ENCODE data around the gene SLX4IP.
"Not testable (repeated sequence)": the region's sequence is repeated elsewhere in the genome, so short reads cannot be mapped to it uniquely, and the experiment has no call there.

Gene SLX4IP

DNA sequence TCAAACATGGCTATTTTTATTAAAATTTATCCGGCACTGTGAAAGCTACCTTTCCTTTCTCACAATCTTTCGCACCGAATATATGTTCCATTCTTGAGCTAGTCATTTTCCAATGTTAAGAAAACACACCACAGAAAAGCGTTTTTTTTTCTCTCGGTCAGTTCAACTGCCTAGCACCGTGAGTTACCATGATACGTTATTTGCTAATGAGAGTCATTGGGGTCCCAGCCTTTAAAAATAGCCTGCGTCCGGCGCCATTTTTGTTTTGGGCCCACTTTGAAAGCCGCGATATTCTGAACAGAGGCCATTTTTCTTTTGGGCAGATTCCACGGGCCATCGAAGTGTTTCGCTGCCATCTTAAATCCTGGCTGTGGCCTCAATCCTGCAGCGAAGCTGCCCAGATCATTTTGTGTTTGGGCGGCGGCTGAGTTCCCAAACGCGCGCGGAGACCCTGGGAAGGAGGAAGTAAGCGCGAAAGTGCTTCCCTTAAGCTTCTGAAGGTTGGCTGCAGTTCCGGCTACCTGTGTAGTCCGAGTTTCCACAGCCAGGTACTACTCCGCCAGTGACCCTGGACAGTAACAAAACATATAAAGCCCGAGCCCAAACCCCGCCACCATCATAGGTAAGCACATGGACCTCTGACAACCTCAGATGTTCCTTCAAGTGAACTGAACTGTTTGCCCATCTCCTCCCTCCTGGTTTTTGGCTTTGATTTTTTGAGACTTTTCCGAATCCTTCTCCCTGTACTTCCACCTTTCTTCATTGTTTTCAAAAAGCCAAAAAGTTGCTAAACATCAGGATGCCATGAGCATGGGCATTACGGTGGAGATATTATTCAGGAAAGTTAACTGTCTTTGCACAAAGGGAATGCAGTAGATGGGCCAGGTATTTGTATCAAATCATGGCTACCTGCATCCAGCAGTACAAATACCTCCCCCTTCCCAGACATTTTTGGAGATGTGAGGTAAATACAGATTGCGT lies at the start of gene SLX4IP:
Gene SLX4IP (plus strand): TSS at position 474 of the 981 bp plus-strand sequence. CDS start 22,900 bp downstream, outside the sequence.
- DNase-seq: peak; percentile 93

DNA sequence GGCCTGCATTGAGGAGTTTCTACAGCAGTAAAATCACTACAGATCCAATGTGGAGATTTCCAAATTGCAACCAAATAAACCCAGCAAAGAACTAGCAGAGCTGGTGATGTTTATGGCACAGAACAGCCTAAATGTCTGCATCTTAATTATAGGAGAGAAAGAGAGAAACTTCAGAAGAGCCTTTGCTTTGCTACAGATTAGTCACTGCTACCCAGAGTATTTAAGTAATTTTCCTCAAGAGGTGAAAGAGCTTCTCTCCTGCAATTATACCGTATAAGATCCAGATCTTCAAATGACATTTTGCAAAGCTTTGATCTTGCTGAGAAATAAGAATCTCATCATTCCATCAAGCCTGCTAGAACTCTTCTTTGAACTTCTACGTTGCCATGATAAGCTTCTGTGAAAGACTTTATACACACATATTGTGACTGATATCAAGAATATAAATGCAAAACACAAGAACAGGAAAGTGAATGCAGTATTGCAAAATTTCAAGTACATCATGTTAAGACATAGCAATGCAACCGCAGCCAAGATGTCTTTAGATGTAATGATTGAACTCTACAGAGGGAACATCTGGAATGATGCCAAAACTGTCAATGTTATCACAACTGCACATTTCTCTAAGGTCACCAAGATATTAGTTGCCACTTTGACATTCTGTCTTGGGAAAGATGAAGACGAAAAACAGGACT lies 49.1 kb upstream of the SLX4IP start:
- no peak for DNase-seq

DNA sequence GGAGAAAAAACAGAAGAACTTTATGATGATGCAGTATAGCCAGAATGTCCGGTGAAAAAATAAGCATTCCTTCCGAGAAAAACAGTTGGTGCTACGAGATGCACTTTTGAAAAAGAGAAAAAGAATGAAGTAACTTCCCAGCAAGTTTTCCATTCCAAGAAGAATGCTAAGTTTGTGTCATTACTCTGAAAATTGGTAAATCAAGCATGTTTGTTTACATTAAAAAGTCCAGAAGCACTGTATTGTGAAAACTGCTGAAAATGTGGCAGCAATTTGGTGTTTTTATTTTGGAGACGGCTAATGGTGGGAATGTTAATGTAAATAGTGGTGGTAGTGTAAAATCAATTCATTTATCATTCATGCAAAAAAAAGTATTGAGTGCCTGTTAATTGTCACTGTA lies 47.4 kb upstream of the SLX4IP start:
- DNase-seq: no peak

DNA sequence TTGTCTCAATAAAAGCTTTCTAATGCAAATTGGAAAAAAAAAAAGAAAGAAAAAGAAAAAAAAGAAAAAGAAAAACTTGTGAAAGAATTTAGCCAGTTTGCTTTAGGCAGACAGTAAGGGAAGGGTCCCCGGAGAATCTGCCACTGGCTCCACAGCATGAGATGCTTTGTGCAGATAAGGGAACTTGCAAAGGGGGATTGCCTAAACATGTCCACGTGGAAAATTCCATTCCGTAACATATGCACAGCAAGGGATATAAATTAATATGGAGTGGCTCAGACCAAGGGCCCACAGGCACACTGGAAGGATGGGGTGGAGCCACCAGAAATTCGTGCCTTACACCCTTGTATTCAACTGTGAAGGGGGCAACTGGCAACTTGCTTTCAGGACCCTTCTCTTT lies 46.5 kb upstream of the SLX4IP start:
- no peak for DNase-seq

DNA sequence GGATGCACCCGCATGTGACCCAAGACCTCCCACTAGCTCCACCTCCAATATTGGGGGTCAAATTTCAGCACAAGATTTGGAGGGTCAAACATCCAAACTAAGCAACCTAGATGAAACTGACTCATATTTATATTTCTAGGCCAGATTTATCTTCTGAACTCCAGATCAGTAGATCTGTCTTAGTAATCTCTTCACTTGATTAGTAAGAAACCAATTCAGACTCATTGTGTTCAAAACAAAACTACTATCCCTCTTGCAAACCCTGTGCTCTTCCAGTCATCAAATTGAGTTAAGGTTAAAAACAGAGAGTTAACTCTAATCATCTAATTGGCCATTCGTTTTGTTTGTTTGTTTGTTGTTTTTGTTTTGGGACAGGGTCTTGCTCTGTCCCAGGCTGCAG lies 44.4 kb upstream of the SLX4IP start:
- no peak for DNase-seq

DNA sequence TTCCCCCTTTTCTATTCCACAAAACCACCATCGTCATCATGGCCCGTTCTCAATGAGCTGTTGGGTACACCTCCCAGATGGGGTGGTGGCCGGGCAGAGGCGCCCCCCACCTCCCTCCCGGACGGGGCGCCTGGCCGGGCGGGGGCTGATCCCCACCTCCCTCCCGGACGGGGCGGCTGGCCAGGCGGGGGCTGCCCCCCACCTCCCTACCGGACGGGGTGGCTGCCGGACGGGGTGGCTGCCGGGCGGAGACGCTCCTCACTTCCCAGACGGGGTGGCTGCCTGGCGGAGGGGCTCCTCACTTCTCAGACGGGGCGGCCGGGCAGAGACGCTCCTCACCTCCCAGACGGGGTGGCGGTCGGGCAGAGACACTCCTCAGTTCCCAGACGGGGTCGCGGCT lies 40.4 kb upstream of the SLX4IP start:
- not testable (repeated sequence) for DNase-seq

DNA sequence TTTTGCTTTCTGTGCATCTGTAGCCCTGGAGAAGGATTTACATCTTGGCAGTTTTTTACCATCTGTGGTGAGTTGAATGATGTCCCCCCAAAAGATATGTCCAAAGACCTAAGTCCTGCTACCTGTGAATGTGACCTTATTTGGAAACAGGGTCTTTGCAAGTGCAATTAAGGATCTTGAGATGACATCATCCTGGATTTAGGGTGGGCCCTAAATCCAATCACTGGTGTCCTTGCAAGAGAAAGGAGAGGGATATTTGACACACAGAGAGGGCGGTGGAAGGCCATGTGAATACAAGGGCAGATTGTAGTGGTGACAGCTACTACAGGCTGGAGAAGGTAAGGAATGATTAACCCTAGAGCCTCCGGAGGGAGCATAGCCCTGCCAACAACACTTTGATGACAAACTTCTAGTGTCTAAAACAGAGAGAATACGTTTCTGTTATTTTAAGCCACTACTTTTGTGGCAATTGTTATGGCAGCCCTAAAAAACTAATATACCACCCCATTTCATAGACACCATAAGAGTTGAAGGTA lies 36.2 kb upstream of the SLX4IP start:
- DNase-seq: no peak

DNA sequence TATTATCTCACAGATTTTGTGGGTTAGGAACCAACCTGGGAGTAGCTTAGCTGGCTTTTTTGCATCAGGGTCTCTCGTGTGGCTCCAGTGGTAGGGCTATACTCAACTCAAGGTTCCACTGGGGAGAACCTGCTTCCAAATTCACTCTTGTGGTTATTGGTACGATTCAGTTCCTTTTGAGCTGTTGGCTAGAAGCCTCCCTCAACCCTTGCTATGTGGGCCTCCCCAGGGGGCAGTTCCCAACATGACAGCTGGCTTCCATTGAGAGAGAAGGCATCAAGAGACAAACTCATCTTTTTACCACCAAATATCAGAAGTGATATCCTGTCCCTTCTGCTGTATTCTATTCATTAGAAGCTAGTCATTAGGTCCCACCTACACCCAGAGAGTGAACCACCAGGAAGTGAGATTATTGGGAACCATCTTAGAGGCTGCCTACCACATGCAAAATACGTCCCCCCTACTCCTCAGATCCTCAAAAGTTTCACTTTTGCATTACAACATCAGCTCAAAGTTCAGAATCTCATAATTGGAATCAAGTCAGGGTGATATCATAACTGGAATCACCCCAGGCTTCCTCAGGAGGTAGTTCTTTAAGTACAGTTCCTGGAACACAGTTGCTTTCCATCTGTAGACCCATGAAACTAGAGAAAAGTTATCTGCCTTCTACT lies 32.0 kb upstream of the SLX4IP start:
- DNase-seq: no peak

DNA sequence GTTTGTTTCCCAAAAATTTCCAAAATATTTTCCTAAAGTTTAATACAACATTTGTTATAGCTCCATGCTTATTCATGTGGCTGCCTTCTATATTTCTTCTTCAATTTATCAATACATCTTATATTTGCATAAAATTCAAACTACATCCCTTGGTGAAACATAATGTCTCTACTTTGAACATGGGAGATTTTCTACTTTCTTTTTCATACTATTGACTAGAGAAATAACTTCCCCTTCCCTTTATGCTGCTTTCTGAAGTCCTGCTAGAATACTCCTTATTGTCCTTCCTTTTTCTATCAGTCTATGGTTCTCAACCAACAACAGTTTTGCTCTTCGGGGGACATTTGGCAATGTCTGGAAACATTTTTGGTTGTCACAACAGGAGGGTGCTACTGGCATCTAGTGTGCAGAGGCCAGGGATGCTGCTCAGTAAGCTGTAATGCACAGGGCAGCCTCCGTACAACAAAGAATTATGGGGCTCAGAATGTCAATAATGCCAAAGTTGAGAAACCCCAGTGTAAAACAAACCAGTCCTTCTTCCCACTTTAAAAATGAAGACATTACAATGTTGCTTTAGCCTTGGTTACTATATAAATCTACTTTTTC lies 31.0 kb upstream of the SLX4IP start:
- DNase-seq: no peak

DNA sequence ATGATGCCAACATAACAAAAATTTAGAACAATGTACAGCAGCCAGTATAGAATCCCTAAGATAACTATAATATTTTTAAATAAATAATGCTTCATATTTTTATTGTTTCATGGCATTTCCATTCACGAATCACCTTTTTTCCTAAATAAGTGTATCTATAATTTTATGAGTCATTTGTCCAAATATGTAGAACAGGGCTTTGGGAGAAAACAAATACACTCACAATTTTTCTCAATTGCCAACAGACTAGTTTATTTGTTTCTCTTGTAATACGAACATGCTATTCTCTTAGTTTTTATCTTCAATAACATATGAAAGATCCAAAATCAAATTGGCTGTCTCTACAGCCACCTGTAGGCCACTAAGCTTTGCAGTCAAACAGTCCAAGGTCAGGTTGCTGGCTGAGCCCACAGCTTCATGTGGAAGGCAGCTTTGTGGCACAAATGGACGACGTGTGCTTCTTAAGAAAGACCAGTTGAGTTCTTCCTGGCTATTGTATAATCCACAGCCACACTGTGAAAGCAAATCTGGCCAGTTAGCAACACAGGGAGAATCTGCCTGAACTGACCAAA lies 30.1 kb upstream of the SLX4IP start:
- DNase-seq: no peak

DNA sequence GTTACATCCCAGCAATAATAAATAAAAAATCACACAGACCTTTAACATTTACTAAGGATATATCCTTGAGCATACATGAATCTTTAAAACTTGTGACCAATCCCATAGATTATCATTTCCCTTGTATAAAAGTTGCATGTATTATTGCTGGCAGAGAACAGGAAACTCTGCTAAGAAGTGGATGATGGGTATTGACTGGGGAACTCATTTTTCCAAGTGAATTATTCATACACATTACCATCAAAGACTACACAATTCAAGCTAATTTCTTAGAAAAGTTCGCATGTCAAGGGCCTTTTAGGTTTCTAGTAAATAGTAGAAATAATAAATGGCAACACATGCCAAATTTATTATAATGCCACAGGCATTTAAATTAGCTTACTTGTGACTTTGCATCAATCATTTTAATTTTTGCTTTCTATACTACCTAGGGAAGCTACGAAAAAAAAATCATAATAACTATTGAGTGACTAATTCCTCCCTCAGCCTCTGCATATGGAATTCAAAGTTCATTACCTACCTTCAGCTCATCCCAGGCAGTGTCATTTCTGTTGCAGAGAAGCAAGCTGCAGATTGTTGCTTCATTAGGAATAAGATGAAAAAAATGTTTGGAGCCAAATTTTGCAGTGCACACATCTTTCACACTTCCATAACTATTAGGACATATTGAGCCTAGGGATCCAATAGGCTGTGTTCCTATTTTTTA lies 26.8 kb upstream of the SLX4IP start:
- DNase-seq: no peak

DNA sequence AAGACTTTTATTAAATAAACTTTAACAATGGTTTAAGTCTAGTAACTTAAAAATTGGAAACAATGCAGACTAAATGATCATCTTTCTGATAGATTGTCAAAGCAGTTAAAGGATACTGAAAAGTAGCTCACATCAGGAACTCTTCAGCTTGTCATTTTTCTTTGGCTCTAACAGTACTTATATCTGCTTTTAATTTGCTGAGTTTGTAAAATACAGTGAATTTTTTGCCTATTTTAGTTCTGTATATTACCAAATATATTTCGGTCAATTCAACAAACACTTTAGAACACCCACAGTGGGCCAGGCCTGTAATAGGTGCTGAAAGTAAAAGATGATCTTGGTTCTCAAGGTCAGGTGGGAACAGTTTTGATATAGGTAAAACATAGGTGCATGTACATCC lies 23.4 kb upstream of the SLX4IP start:
- no peak for DNase-seq

DNA sequence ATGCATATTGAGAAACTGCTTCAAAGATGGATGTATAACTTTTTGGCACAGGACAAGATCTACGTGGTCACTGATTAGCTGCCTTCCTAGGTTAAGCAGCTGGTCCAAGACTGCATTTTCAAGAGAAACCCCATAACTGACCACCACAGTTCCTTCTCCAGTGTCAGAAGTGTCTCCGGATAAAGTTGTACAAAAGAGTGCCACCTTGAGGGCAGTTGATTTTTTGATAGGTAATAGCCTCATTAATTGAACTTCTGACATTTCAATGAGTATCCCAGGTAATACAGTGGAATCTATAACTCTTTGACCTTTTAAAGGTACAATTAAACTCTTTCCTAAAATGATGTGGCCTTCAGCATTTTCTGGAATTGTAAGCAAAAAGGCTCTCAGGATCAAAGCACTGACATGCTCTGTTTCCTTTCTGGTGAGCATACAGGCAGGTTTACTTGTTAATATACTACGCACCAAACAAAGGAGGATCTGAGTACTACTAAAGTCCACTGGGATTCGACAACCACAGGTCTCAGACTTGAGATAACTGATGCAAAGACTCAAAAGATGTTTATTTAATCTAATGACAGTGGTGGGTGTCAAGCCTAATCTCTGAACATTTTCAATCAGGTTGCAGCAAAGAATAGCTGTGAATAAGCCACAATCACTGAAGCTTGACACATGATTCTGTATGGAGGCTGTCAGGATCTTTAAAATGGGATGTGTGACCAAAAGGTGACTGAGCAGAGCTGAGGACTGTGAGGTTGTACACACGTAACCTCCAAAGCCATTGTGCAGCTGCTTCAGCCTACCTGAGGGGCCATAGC lies 22.3 kb upstream of the SLX4IP start:
- DNase-seq: no peak

DNA sequence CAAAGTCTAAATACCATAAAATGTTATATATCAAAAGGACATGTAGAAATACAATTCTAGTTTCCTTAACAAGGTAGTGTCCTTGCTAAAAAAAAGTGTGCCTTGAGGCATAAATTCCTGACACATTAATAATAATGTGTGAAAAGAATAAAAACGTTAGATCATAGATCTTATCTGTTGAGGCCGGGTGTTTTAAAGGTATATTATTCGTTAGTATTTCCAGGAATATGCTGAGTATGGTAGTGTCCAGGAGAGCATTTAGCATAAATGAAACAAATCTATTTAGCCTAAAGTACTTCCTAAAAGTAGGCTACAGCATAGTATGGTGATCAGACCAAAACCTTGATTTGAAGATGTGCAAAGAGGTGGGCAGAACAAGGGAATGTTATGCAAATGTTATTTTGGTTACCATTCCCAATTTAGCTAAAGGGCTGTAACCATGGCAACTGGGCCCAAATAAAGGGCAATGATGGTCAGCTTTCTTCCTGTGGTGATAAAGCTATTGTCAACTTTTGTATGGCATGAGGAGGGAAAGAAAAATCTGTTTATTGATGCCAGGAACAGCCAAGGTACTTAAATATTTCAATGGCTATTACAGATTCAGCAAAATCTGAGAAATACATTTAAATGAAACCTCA lies 20.0 kb upstream of the SLX4IP start:
- no peak for DNase-seq

DNA sequence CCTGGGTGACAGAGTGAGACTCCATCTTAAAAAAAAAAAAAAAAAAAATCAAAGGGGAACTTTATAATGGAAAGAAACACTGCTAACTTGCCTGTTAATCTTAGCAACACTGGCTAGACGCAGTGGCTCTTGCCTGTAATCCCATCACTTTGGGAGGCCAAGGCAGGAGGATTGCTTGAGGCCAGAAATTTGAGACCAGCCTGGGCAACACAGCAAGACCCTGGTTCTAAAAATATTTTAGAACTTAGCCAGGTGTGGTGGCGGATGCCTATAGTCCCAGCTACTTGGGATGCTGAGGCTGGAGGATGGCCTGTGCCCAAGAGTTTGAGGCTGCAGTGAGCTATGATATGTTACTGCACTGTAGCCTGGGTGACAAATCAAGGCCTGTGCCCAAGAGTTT lies 17.9 kb upstream of the SLX4IP start:
- not testable (repeated sequence) for DNase-seq

DNA sequence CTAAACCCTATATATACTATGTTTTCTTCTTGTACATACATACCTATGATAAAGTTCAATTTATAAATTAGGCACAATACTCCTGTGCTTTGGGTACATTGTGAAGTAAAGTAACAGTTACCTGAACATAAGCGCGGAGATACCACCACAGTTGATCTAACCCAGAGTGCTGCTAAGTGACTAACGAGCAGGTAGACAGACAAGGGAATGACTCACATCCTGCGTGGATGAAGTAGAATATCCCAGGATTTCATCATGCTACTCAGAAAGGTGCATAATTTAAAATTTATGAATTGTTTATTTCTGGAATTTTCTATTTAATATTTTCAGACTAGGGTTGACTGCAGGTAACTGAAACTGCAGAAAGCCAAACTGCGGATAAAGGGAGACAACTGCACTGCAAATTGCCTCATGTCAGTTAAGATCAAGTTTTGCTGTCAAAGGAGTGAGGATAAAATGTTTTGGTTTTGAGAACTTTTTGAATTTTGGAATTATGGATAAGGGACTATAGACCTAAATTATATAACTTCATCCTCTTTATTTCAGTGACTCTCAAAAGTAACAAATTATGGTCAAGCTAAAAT lies 15.5 kb upstream of the SLX4IP start:
- no peak for DNase-seq

DNA sequence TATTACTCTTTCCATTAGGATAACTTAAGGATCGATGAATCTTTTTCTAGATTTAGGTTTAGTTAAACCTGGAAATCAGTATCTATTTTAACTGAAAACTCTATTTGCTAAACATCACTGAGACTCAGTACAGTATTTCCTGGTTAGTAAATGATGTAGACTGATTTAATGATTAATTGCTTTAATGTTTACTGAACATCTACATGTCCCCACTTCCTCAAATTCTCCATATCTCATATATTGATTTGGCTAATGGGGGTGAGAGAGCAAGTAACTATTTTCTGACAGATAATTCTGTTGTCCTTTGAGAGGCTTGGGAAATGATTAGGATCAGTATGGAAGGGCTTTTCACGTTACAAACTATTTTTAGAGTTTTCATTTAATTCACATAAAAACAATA lies 11.4 kb upstream of the SLX4IP start:
- DNase-seq: no peak

DNA sequence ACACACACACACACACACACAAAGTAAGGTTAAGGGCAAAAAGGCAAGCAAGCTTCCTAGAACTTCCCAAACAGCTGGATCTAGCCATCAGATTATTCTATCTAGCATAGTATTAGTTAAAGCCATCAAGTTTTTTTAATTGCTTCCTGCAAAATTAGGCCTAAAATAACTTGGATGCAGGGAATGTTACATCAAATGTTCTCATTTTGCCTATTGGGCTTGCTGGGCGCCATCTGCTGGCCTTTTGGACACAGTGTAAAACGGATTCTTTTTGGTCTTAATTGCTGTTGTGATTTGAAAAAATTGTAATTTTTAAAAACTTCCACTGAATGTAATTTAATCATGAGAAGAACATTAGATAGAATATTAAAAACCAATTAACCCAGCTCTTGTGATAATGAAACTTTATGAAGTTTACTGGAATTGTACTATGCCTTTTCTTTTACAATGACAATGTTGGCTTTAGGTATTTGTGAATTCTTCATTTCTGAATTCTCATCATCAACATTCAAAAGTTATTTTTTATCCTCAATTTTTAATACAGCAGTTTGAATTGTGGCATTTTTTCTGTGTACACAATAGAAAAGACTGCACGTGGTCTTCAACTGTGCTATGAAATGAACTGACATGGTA lies 7.9 kb upstream of the SLX4IP start:
- no peak for DNase-seq

DNA sequence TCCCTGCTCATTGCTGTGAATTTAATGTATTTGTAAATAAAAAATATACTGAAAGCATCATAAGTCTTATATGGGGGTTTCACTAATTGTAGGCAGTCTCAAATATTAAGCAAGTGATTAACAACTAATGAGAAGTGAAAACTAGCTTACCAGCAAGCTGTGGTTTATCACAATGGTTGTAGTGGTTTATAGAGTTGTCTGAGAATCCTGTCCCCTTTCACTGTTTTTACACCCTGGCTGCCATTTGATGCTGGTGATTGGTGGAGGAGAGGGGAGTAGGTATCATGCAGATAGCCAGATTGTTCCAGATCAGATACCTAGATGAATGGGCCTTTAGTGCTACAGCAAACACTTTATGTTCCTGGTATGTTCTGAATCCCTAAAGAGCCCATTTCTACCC lies 7.1 kb upstream of the SLX4IP start:
- DNase-seq: no peak
